Left lung (tissue), 10 donors: Measurements from ENCODE around the gene LRIG1. TPM values are rescaled to one million over a fixed set of nuclear protein-coding genes. Genes with fewer than 3 reads are reported as not detected.

Source experiments
- ATAC-seq: fragments of 200-7000 bp; cut with Tn5 transposase; one replicate; pipeline ENCODE4 v1.9.1; 2020; ENCODE audit warnings: moderate library complexity
- DNase-seq, 4 donors: peaks; one replicate each; pipeline ENCODE4 v3.0.0-alpha.2; 2013 to 2020
- H3K27ac ChIP-seq, 2 donors: fragments of 200-600 bp; sonication (generic) in 1 of 2; one replicate each; pipeline versions ENCODE4 v1.5.0 to v1.8.0; 2020 to 2021
- H3K27me3 ChIP-seq, 2 donors: fragments of 200-600 bp; sonication (generic) in 1 of 2; one replicate each; pipeline versions ENCODE4 v1.5.0 to v1.8.0; 2020 to 2021
- H3K36me3 ChIP-seq, 2 donors: fragments of 200-600 bp; sonication (generic) in 1 of 2; one replicate each; pipeline versions ENCODE4 v1.5.0 to v1.8.0; 2020 to 2021
- H3K4me1 ChIP-seq, 2 donors: fragments of 200-600 bp; one replicate each; pipeline ENCODE4 v1.8.0; 2021
- H3K4me3 ChIP-seq, 2 donors: fragments of 200-600 bp; sonication (generic) in 1 of 2; one replicate each; pipeline versions ENCODE4 v1.5.0 to v1.8.0; 2020 to 2021; ENCODE audit warnings: mild to moderate bottlenecking in 1 of 2
- H3K9me3 ChIP-seq, 2 donors: fragments of 200-600 bp; sonication (generic) in 1 of 2; one replicate each; pipeline versions ENCODE4 v1.5.0 to v1.8.0; 2020 to 2021
- intact Hi-C, 2 donors: fragments of 100-400 bp; cut with DNase I; formaldehyde crosslinking; loops; one replicate each; pipeline versions ENCODE4 v1.11.2 to v1.14.2; 2022
- polyA plus RNA-seq, 6 donors: library from polyadenylated mRNA; unstranded; fragments of 120-200 nt; gene quantifications; one replicate each; pipeline ENCODE4 v1.2.1, GENCODE V29; 2013; ENCODE audit not compliant: insufficient read length in 6 of 6
- total RNA-seq, 2 donors: library from RNA; stranded (reverse); fragmentation: NEBNext Ultra II Directional; extraction: Animal tissue kit (Norgen Biotek cat#: 25700); gene quantifications; one replicate each; pipeline ENCODE4 v1.2.1, GENCODE V29; 2021
- TF ChIP-seq, protein P1 (sequence below), 2 donors: fragments of 200-600 bp; sonication (generic) in 1 of 2; IDR thresholded peaks; one replicate each; pipeline versions ENCODE4 v1.5.0 to v1.8.0; 2021; ENCODE audit warnings: antibody characterized with exemption in 2 of 2
- donor health status: DM: no; HTN: yes; CAD: no.
- donor health status: DM: no; HTN: no; CAD: no.

The LRIG1 gene
- total and polyA plus RNA-seq, 8 donors, result 32.6 to 42.7 (median 35.7) TPM

DNA sequence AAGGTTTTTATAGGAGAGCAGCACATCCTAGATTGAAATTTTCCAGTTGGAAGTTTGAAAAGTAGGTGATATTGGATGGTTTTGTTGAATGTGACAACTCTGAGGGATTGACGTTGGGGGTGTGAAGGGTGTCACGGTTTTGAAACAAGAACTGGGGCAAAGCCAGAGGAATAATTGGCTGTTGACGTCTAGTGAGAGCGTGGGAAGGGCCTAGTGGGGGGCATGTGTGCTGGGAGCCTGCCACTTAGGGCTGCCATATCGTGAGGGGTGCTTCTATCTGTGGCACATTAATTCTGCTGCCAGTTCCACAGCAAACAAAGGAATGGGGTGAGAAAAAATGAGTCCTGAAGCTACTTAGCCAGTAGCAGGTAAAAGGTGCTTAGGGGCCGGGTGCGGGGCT is 129.4 kb downstream of the LRIG1 start:
- Histone ChIP-seq H3K27ac (no peak overlapping the region), H3K9me3 (no peaks in the 10 kb centered on the region), H3K36me3 (peaks cover 0 to 12% of the 10 kb centered on the region in 2 donors), H3K4me3 (no peak overlapping the region), H3K27me3 (no peaks in the 10 kb centered on the region), H3K4me1 (no peaks in the 10 kb centered on the region)
- ATAC-seq, result no peak
- TF ChIP-seq, protein P1, sequence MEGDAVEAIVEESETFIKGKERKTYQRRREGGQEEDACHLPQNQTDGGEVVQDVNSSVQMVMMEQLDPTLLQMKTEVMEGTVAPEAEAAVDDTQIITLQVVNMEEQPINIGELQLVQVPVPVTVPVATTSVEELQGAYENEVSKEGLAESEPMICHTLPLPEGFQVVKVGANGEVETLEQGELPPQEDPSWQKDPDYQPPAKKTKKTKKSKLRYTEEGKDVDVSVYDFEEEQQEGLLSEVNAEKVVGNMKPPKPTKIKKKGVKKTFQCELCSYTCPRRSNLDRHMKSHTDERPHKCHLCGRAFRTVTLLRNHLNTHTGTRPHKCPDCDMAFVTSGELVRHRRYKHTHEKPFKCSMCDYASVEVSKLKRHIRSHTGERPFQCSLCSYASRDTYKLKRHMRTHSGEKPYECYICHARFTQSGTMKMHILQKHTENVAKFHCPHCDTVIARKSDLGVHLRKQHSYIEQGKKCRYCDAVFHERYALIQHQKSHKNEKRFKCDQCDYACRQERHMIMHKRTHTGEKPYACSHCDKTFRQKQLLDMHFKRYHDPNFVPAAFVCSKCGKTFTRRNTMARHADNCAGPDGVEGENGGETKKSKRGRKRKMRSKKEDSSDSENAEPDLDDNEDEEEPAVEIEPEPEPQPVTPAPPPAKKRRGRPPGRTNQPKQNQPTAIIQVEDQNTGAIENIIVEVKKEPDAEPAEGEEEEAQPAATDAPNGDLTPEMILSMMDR (IDR thresholded peaks at IDR 0.05), result no peak
- intact Hi-C loops, result no loop called here
- no peak for DNase-seq

DNA sequence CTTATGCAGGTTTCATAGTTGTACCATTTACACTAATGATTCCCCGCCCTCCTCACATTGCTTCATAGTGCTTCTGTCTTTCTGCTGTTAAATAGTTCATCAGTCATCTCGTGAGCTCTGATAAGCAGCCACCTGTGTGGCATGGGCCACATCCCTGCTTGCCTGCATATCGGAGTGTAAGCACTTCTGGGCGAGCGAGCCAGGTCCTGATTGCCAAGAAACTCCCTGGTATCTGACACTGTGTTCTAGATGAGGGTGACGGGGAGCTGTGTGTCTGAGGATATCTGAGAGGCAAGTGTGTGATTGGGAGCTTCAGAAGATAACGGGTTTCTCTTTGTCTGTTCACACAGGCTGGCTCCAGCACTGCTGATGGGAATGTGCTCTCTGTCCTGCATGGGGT is 130.6 kb downstream of the LRIG1 start:
- ATAC-seq (no peak), DNase-seq (no peak)
- intact Hi-C loops, result no loop called here
- Histone ChIP-seq H3K4me1 (no peaks in the 10 kb centered on the region), H3K27ac (no peak overlapping the region), H3K36me3 (peaks cover 0 to 5% of the 10 kb centered on the region in 2 donors), H3K9me3 (no peaks in the 10 kb centered on the region), H3K4me3 (no peak overlapping the region), H3K27me3 (no peaks in the 10 kb centered on the region)
- TF ChIP-seq, protein P1 (IDR thresholded peaks at IDR 0.05), result no peak

DNA sequence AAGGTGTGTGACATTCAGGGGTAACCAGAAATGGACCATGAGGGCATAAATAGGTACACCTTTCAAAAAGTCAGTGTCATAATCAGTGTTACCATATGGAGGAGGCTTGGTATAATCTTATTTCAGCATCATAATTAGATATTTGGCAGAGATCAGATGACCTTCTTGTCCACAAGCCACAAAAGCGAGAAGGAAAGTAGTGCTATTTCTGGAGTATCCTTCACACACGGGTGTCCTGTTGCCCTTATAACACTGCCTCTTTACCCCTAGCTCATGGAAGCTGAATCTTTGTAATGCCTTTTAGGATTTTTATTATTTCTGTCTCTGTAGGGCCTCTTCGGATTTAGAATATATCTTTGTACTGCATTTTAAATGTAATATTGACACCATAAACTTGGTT is 132.8 kb downstream of the LRIG1 start:
- intact Hi-C loops, result no loop called here
- no peak for DNase-seq
- no peak for ATAC-seq
- H3K36me3 ChIP-seq, result peaks cover 0 to 5% of the 10 kb centered on the region in 2 donors
- H3K4me3 ChIP-seq, result no peak overlapping the region
- H3K27ac ChIP-seq, result no peak overlapping the region
- no peaks in the 10 kb centered on the region for H3K9me3 ChIP-seq
- TF ChIP-seq, protein P1 (IDR thresholded peaks at IDR 0.05), result no peak
- no peaks in the 10 kb centered on the region for H3K27me3 ChIP-seq
- H3K4me1 ChIP-seq, result no peaks in the 10 kb centered on the region

DNA sequence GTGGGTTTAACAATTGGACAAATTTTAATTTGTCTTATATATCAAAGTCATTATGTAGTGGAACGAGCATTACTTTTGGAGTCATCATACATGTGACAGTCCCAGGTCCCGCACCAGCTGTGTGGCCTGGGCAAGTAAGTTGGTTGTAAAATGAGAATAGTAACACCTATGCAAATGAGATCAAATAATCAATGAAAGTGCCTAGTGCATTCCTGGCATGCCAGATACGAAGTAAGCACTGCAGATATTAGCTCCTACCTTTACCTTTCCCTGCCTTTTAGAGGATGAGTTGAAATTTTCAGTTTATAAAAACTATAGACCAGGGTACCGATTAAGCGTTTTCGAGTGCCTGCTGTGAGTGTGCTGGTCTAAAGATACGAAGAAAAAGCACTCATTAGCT is 134.1 kb downstream of the LRIG1 start:
- H3K4me1 ChIP-seq, result no peaks in the 10 kb centered on the region
- intact Hi-C loops, result no loop called here
- no peaks in the 10 kb centered on the region for H3K9me3 ChIP-seq
- TF ChIP-seq, protein P1 (IDR thresholded peaks at IDR 0.05), result no peak
- ATAC-seq, result no peak
- no peak overlapping the region for H3K4me3 ChIP-seq
- no peak for DNase-seq
- peaks cover 0 to 5% of the 10 kb centered on the region in 2 donors for H3K36me3 ChIP-seq
- no peak overlapping the region for H3K27ac ChIP-seq
- H3K27me3 ChIP-seq, result no peaks in the 10 kb centered on the region

DNA sequence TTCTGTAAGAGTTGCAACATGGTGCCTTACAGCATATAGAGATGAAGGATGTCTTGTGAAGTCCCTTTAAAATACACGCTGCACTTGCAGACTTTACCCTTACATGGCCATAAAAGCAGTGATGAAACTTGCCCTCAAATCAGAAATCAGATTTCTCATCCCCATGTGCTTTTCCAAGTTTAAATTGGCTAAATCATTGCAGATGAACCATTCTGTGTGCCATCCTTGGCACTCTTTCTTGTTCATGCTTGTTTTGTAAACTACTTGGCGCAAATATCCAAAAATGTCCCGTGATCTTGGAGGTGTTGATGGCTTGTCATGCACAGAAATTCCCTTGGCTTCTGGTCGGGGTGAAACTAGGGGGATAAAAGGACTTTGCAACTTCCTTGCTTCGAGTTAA is 135.7 kb downstream of the LRIG1 start:
- H3K27me3 ChIP-seq, result no peaks in the 10 kb centered on the region
- DNase-seq (no peak), ATAC-seq (no peak)
- no peaks in the 10 kb centered on the region for H3K9me3 ChIP-seq
- H3K4me3 ChIP-seq, result no peak overlapping the region
- TF ChIP-seq, protein P1 (IDR thresholded peaks at IDR 0.05), result no peak
- intact Hi-C loops, result no loop called here
- H3K4me1 ChIP-seq, result no peaks in the 10 kb centered on the region
- no peak overlapping the region for H3K27ac ChIP-seq
- H3K36me3 ChIP-seq, result peaks cover 0 to 5% of the 10 kb centered on the region in 2 donors
